IPS-11a (cell line): ENCODE measurements around the gene ZNF397.
"Not testable (repeated sequence)": the region's sequence is repeated elsewhere in the genome, so short reads cannot be mapped to it uniquely, and the experiment has no call there.

Experiments
- H3K4me3 ChIP-seq: one replicate; pipeline ENCODE4 v1.5.1; 2013; ENCODE audit warnings: low read depth, low read length, control low read depth

Gene ZNF397

DNA sequence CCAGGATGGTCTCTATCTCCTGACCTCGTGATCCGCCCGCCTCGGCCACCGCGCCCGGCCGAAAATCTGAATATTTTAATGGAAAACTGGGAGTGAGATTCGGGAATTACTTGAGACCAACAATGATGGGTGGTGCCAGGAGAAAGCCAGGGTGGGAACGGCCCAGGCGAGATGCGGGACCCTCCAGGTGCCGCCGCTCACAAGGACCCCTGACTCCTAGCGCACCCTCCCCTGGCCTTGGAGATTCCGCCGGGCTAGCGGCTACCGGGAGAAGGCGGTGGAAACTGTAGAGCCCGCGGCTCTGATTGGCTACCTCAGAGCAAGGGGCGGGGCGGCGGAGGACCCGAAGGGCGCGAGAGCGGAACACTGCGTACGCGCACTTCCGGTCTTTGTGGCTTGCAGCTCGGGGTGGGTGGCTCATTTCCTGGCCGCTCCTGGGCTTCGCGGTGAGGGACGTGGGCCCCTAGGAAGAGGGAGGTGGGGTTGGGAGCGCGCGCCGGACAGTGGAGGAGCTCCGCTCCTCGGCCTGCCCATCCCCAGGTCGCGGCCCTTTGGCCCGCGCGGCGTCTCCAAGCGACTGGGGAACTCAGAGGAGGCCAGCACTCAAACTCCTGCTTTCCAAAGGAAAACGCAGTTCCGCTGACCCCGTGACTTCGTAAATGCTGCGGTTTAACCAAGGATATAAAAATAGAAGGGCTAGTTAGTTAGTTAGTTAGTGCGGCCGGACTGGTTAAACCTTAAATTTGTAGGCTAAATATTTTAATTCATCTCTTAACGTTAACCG, at the start of gene ZNF397:
ZNF397 (plus strand) TSS at position 371 of the 784 bp plus-strand sequence. CDS start 1,437 bp downstream, outside the sequence.
- H3K4me3 ChIP-seq: peak within 1 kb of the TSS; percentile 92

DNA sequence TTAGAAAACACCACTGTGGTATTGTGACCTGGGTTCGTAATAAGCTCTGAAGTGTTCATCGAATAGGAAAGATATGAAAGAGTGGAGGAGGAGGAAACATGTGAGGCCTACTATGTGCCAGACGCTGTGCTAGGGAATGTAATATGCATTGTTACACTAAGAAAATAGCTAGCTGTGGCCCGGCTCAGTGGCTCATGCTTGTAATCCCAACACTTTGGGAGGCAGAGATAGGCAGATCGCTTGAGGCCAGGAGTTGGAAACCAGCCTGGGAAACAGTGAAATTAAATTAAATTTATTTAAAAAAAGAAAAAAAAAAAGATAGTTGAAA, 49.2 kb upstream of the ZNF397 start:
- no peak overlapping the region for H3K4me3 ChIP-seq

DNA sequence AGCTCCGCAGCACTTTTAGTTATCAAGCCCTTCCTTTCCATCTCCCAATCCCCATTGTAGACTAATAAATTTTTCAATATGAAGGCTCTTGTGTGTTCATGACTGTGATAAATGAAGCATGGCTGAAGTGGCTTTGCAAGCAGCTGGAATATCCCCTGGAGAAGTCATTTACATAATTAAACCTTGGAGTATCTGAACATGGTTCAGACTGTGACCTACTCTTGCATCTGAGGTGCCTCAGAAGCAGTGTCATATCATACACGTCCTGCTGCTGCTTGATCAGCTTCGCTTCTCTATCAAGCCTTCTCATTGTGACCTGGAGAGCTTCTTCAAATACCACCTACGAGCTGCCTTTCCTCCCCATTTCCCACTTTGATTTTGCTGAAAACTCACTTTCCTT, 48.4 kb upstream of the ZNF397 start:
- no peak overlapping the region for H3K4me3 ChIP-seq

DNA sequence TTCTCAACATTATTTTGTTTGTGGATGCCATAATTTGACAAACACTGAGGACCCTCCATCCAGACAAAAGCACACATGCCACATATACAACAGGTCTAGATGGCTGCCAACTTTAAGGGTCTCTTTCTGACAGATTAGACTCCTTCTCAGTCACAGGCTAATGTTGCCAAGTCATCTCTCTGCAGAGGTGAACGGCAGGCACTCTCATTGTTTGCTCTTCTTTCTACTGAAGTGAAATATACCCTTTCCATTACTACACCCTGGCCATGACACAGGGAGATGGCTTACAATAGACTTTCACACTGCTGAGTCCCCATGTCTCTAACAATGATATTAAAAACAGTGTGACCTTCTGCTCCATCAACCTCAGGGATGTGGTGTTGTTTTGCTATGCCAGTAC, 47.5 kb upstream of the ZNF397 start:
- no peak overlapping the region for H3K4me3 ChIP-seq

DNA sequence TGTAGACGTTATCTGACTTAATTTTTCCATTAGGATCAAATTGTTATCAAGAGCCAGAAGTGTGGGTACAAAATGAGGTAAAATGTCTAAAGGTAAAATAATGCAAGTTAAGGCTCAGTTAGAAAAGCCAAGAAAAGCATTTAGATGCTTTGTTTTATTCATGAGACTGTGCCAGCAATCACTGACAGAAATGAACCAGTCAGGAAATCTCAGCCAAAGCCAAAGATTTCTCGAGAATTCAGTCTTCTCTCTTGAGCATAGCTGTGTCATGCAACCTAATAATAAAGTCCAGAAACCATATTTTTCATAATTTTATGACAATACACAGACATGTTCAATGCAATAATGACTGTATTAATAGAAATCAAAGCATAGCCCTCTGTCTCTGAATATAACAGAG, 43.5 kb upstream of the ZNF397 start:
- H3K4me3 ChIP-seq: no peak overlapping the region

DNA sequence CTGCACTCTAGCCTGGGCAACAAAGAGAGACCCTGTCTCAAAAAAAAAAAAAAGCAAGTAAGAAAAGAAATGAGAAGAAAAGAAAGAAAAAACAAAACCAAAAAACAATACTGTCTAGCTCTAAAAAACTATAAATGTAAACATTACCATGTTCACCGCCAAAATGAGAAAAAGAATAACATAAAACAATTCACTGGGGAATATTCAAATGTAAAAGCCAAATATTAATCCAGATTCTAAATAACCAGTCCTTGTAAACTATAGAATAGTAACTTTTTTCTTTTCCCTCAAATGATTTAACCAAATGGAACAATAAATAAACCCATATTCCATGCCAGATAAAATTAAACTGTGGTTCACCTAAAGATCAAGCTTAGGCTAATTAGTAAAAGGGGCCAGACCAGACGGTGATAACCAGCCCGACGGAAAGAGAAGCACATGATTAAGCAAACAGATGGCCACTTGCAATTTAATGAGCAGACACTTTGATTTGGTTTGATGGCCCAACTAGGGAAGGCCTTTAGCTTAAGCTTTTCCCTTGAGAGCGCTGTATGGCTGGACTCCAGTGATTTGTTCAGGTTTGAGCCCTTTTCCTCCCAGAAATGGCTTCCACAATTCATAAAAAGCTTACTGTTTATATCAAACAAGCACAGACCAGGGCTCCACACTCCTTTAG, 39.4 kb upstream of the ZNF397 start:
- H3K4me3 ChIP-seq: no peak overlapping the region

DNA sequence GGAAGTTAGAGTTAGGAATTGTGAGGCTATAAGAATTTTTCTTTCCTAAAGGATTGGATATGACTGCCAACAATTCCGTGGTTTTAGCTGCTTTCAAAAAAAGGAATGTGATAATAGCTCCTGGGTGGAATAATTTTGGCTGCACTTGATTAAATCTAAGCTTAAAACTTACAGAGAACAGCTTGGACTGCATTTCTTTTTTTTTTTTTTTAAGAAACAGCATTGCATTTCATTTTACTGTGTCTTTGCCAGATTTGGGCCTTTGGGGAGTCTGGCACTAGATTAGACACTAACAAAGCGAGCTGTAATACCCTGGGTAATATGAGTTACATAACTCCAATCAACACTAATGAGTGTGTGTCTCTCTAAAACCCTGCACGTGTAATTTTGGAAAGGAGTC, 37.8 kb upstream of the ZNF397 start:
- no peak overlapping the region for H3K4me3 ChIP-seq

DNA sequence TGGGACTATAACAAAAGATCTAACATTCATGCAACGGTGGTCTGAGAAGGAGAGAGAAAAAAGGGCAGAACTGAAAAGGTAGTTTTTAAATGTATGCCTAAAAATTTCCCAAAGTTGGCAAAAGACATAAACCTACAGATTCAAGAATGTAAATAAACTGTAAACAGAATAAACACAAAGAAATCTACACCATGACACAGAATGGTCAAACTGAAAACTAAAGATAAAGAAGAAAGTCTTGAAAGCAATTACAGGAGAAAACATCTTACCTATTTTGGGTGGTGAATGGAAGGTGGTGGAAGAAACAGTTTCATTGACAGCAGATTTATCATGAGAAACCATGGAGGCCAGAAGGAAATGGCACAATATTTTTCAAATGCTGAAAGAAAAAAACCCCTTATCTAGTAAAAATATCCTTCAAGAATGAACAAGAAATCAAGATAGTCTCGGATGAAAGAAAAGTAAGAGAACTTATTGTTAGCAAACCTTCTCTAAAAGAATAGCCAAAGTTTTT, 35.6 kb upstream of the ZNF397 start:
- no peak overlapping the region for H3K4me3 ChIP-seq

DNA sequence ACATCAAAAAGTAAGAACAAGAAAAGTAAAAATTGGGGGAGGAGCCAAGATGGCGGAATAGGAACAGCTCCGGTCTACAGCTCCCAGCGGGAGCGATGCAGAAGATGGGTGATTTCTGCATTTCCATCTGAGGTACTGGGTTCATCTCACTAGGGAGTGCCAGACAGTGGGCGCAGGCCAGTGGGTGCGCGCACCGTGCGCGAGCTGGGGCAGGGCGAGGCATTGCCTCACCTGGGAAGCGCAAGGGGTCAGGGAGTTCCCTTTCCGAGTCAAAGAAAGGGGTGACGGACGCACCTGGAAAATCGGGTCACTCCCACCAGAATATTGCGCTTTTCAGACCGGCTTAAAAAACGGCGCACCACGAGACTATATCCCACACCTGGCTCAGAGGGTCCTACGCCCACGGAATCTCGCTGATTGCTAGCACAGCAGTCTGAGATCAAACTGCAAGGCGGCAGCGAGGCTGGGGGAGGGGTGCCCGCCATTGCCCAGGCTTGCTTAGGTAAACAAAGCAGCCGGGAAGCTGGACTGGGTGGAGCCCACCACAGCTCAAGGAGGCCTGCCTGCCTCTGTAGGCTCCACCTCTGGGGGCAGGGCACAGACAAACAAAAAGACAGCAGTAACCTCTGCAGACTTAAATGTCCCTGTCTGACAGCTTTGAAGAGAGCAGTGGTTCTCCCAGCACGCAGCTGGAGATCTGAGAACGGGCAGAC, 34.9 kb upstream of the ZNF397 start:
- not testable (repeated sequence) for H3K4me3 ChIP-seq

DNA sequence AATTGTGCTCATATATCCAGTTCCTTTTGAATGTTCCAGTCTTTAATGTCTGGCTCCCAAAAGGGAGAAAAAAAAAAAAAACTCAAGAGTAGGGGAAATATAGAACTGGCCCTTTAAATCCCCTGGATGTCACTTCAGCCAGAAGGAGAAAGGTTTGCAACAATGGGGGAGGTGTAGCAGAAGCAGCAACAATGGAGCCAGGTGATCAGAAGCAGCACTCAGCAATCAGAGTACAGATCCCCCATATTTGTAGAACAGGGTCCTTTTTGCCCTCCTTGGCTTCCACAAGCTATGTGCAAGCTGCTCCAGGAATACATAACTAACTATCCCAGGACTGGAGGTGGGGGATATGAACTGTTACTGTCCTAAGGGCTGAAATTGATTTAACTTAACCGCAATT, 25.8 kb upstream of the ZNF397 start:
- no peak overlapping the region for H3K4me3 ChIP-seq

DNA sequence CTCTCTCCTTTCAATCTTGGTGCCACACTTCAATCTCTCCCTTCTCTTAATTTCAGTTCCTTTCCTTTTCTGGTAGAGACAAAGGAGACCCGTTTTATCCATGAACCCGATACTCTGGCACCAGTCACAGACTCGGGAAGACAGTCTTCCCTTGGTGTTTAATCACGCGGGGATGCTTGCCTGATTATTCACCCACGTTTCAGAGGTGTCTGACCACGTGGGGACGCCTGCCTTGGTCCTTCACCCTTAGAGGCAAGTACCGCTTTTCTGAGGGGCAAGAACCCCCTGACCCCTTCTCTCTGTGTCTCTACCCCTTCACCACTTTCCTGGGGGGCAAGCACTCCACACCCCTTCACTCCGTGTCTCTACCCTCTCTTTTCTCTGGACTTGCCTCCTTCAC, 24.2 kb upstream of the ZNF397 start:
- H3K4me3 ChIP-seq: not testable (repeated sequence)

DNA sequence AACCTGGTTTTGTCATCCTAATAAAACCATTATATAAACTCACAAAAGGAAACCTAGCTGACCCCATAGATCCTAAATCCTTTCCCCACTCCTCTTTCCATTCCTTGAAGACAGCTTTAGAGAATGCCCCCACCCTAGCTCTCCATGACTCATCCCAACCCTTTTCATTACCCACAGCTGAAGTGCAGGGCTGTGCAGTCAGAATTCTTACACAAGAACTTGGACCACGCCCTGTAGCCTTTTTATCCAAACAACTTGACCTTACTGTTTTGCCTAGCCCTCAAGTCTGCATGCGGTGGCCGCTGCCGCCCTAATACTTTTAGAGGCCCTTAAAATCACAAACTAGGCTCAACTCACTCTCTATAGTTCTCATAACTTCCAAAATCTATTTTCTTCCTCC, 21.5 kb upstream of the ZNF397 start:
- H3K4me3 ChIP-seq: not testable (repeated sequence)

DNA sequence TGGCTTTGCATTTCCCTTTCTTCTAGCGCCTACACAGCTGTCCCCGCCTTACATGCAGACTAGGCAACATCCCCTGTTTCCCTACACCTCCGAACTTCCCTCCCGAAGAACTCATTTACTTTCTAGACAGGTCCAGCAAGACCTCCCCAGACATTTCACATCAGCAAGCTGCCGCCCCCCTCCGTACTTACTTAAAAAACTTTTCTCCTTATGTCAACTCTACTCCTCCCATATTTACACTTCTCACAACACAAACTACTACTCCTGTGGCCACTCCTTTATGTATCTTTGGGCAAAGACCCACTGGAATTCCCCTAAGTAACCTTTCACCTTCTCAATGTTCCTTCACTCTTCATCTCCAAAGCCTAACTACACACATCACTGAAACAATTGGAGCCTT, 20.4 kb upstream of the ZNF397 start:
- H3K4me3 ChIP-seq: no peak overlapping the region

DNA sequence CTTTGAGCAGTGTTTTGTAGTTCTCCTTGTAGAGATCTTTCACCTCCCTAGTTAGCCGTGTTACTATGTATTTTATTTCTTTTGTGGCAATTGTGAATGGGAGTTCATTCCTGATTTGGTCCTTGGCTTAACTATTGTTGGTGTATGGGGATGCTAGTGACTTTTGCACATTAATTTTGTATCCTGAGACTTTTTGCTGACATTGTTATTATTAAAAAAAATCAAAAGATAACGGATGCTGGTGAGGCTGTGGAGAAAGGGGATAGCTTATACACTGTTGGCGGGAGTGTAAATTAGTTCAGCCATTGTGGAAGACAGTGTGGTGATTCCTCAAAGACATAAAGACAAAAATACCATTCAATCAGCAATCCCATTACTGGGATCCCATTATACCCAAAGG, 17.0 kb upstream of the ZNF397 start:
- no peak overlapping the region for H3K4me3 ChIP-seq

DNA sequence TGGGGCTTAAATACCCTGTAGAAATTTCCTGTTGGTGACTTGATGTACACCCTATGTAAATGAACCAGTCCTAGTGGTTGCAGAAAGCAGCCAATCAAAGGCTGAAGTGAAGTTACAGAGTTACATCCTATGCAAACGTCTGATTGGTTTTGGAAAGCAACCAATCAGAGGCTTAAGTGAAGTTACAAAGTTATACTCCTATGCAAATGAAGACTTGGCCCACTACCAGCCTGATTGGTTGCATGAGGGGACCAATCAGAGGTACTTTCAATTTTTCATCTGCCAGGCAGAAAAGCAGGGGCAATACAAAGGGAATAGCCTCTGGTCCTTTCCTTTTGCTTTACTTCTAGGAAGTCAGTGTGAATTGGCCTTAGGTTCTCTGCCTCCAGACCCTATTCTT, 13.6 kb upstream of the ZNF397 start:
- no peak overlapping the region for H3K4me3 ChIP-seq

DNA sequence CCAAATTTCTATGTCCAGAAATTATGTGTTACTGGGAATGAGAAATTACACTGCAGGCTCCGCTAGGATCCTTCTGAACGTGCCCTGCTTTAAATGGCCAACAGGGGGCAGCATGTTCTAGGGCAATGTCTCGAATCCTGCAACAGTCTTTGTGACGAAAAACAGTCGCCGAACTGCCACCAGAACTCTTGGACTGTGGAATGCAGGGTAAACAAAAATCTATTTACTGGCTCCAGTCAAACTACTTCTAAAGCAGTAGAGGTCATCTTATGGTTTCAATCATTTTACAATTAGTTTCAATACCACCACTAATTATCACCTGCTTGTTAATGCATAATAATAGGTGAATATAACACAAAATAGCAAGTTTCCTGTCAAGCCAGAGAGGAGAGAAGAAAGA, 9.8 kb upstream of the ZNF397 start:
- no peak overlapping the region for H3K4me3 ChIP-seq

DNA sequence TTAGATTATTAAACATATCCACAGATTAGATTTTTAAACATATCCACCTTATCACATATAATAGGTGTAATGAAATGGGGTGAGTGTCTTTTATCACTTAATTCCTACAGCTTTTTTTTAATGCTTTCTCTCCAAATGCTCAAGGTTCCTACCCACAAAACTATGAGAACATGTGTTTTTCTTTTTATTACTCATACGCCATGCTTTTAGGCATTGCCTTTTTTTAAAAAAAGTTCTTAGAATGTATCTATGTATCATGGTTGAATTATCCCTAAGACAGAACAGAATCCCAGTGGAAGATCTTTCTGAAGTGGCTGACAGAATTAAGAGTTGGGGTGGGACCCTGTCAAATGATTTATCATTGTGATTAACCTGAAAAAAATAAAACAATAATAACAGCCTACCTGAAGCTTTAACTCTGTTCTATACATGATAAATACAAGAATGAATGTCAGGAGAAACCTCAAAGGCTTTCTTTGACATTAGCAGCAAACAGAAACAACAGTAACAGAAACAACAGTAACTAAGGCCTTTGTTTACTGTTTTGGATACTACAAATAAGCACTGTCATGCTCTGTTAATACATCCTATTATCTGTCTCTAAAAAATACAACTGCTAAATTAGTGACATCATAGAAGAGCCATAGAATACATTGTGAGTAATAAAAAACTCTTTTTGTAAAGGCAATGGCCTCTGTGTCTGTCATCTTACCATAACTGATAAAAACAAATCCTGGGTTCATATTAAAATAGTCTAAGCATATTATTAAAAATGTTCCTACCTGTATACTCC, 4.1 kb upstream of the ZNF397 start:
- no peak overlapping the region for H3K4me3 ChIP-seq

DNA sequence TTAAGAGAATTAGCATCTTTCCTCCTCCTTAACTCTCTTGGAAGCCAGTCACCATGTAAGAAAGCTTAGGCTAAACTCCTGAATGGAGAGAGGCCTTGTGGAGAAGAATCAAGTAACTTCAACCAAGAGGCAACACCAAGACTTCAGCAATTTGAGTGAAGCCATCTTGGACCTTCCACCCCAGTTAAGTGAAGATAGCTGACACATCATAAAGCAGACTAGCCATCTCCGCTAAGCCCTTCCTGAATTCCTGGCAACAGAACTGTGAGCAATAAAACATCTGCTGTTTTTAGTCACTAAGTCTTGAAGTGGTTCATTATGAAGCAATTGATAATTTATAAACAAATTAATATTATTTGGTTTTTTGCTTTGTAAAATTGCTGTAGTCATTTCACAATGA, 1.5 kb upstream of the ZNF397 start:
- H3K4me3 ChIP-seq: no peak overlapping the region

DNA sequence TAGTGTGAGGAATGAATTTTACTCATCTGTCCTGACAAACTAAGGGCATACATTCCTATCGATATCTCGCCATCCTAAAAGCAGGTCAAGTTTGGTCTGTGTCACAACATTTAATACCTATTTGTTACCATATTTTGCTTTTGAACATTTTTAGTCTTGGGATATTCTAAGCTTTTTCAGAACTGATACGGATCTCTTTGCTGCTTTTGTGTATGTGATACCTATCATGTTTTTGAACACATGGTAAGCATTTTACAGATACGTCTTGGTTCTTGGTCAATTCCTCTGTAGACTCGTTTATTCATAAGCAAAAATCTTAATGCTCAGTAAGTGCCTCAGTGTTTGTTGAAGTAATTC, 592 bp downstream of the ZNF397 start:
- H3K4me3 ChIP-seq: peak overlapping the region; percentile 92

DNA sequence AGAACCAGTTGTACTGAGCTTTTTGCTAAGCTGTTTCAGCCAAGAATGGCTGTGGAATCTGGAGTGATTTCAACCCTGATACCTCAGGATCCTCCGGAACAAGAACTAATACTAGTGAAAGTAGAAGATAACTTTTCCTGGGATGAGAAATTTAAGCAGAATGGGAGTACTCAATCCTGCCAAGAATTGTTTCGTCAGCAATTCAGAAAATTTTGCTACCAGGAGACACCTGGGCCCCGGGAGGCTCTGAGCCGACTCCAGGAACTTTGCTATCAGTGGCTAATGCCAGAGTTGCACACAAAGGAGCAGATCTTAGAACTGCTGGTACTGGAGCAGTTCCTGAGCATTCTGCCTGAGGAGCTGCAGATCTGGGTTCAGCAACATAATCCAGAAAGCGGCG, 1.6 kb downstream of the ZNF397 start:
- H3K4me3 ChIP-seq: no peak overlapping the region

DNA sequence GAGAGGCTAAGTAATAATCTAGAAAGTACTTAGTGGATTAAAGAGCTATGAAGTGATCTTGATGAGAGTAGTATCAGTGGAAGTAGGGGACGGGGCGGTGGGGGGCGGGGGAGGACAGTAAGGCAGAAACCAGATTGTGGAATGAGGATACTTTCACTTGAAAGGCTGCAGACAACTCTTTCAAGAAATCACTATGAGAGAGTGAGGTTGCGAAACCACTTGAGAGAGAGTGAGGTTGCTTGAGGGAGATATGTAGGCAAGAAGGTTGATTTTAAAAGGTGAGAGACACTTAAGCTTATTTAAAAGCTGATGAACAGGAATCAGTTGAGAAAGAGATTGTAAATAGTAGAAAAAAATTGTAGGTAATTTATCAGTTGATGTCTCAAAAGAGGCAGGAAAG, 3.8 kb downstream of the ZNF397 start:
- H3K4me3 ChIP-seq: no peak overlapping the region
